ENCODE measurements around the gene MAML3. TPM values are rescaled to one million over a fixed set of nuclear protein-coding genes. Genes with fewer than 3 reads are reported as not detected.

The MAML3 gene
- total and polyA plus RNA-seq, 2 experiments from 2014 or later: 1.7 to 6.5 TPM

DNA sequence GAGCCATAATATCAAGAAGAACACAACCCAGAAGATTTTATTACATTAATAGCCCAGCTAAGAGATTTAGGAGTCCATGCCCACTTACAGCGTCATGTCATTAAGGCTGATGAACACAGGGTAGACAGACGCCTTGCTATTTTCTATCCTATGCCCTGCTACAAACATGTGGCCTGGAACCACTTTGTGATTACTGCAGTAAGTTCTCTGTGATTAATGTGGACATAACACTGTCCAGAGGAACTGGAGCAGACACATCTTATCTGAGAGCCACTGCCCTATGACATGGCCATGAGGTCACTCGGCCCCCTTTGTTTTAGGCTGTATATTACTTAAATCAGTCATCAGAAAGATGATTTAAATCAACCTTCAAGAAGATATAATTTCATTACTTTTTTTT lies 211.7 kb downstream of the MAML3 start (continued):
- TF ChIP-seq ZNF331 (CRISPR knock-in tag; IDR thresholded peaks at IDR 0.05; ENCODE audit: low read depth) (no peak), EZH2phosphoT487 (IDR thresholded peaks at IDR 0.05; ENCODE audit: unreplicated experiment) (no peak), CREB1 (CRISPR knock-in tag; IDR thresholded peaks at IDR 0.05; ENCODE audit: low read depth) (no peak), NANOG (IDR thresholded peaks at IDR 0.05; ENCODE audit: borderline replicate concordance) (no peak)
- TF ChIP-seq, protein P1, sequence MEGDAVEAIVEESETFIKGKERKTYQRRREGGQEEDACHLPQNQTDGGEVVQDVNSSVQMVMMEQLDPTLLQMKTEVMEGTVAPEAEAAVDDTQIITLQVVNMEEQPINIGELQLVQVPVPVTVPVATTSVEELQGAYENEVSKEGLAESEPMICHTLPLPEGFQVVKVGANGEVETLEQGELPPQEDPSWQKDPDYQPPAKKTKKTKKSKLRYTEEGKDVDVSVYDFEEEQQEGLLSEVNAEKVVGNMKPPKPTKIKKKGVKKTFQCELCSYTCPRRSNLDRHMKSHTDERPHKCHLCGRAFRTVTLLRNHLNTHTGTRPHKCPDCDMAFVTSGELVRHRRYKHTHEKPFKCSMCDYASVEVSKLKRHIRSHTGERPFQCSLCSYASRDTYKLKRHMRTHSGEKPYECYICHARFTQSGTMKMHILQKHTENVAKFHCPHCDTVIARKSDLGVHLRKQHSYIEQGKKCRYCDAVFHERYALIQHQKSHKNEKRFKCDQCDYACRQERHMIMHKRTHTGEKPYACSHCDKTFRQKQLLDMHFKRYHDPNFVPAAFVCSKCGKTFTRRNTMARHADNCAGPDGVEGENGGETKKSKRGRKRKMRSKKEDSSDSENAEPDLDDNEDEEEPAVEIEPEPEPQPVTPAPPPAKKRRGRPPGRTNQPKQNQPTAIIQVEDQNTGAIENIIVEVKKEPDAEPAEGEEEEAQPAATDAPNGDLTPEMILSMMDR (conservative IDR thresholded peaks at IDR 0.05; ENCODE audit: low read depth in 2 of 2): no peak
- TF ChIP-seq, protein P2, sequence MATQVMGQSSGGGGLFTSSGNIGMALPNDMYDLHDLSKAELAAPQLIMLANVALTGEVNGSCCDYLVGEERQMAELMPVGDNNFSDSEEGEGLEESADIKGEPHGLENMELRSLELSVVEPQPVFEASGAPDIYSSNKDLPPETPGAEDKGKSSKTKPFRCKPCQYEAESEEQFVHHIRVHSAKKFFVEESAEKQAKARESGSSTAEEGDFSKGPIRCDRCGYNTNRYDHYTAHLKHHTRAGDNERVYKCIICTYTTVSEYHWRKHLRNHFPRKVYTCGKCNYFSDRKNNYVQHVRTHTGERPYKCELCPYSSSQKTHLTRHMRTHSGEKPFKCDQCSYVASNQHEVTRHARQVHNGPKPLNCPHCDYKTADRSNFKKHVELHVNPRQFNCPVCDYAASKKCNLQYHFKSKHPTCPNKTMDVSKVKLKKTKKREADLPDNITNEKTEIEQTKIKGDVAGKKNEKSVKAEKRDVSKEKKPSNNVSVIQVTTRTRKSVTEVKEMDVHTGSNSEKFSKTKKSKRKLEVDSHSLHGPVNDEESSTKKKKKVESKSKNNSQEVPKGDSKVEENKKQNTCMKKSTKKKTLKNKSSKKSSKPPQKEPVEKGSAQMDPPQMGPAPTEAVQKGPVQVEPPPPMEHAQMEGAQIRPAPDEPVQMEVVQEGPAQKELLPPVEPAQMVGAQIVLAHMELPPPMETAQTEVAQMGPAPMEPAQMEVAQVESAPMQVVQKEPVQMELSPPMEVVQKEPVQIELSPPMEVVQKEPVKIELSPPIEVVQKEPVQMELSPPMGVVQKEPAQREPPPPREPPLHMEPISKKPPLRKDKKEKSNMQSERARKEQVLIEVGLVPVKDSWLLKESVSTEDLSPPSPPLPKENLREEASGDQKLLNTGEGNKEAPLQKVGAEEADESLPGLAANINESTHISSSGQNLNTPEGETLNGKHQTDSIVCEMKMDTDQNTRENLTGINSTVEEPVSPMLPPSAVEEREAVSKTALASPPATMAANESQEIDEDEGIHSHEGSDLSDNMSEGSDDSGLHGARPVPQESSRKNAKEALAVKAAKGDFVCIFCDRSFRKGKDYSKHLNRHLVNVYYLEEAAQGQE (IDR thresholded peaks at IDR 0.05; ENCODE audit: unreplicated experiment): no peak

DNA sequence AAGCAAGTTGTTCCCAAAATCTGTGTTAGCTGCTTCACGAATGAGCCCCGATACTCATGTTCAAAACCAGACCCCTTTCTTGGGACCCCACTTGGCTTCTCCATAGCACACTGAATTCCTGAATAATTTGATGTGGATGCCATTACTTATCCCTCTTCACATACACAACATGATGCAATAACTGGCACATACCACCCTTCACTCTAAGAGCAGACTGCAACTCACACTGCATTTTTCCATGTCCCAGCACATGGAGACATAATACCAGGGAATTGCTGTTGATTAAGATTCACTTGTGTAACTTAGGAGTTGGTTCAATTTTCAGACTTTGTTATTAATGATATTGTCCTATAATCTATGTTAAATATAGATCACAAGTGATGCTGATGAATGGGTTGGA lies 213.4 kb downstream of the MAML3 start:
- Mint-ChIP-seq H3K27me3 (ENCODE audit: insufficient read depth, low read depth, poor library complexity) (peaks cover 4% of the 10 kb centered on the region), H3K27ac (no peak overlapping the region), H3K4me3 (no peak overlapping the region), H3K9me3 (no peaks in the 10 kb centered on the region; the same call in 1 of the 3 replicates), H3K36me3 (ENCODE audit: low read depth) (no peaks in the 10 kb centered on the region), H3K4me1 (peaks cover 13% of the 10 kb centered on the region)
- Histone ChIP-seq H4K20me1 (replicated peaks; ENCODE audit: insufficient read depth) (no peaks in the 10 kb centered on the region), H3K4me1 (ENCODE audit: insufficient read depth) (peaks cover 12% of the 10 kb centered on the region), H2AFZ (no peak overlapping the region), H3F3A (replicated peaks; ENCODE audit: low read depth) (no peaks in the 10 kb centered on the region), H3K27ac (ENCODE audit: low read depth) (no peak overlapping the region), H3K27me3 (ENCODE audit: insufficient read depth) (no peaks in the 10 kb centered on the region), H3K4me2 (no peak overlapping the region), H3K9me2 (ENCODE audit: insufficient read depth) (no peaks in the 10 kb centered on the region), H3K4me3 (no peak overlapping the region), H3K79me2 (replicated peaks; ENCODE audit: insufficient read depth) (no peaks in the 10 kb centered on the region), H3K36me3 (ENCODE audit: insufficient read depth) (no peaks in the 10 kb centered on the region)
- DNase-seq (ENCODE audit: low spot score) (no peak), ATAC-seq (no peak)
- no peak for TF ChIP-seq ZNF462 (CRISPR knock-in tag; IDR thresholded peaks at IDR 0.05)
- TF ChIP-seq ZNF331 (CRISPR knock-in tag; IDR thresholded peaks at IDR 0.05; ENCODE audit: low read depth): no peak
- TF ChIP-seq, protein P1 (conservative IDR thresholded peaks at IDR 0.05; ENCODE audit: low read depth in 2 of 2): no peak
- no peak for TF ChIP-seq NANOG (IDR thresholded peaks at IDR 0.05; ENCODE audit: borderline replicate concordance)
- TF ChIP-seq ZNF114 (CRISPR knock-in tag; IDR thresholded peaks at IDR 0.05): no peak
- no peak for TF ChIP-seq STAT1 (IDR thresholded peaks at IDR 0.05; ENCODE audit: unreplicated experiment)
- no peak for TF ChIP-seq EZH2phosphoT487 (IDR thresholded peaks at IDR 0.05; ENCODE audit: unreplicated experiment)
